SU-DHL-6 (cell line): Measurements from ENCODE around the gene EIF1AX.

Source experiments
- H2AFZ ChIP-seq: fragments of 200-600 bp; sonication (generic); 2 replicates; pipeline ENCODE4 v1.6.1; 2014; ENCODE audit warnings: low read depth, mild to moderate bottlenecking, moderate library complexity, mixed read lengths, antibody characterized with exemption, low read length; ENCODE audit not compliant: severe bottlenecking
- H3F3A ChIP-seq: fragments of 200-600 bp; shearing (Covaris generic); 2 replicates; pipeline ENCODE4 v1.6.0; 2016; ENCODE audit warnings: antibody characterized with exemption, mild to moderate bottlenecking; ENCODE audit not compliant: insufficient read depth
- H3K27ac ChIP-seq: fragments of 200-600 bp; sonication (generic); 2 replicates; pipeline ENCODE4 v1.5.1; 2016; ENCODE audit warnings: low read depth, mild to moderate bottlenecking, low read length, moderate library complexity, mixed read lengths
- H3K27me3 ChIP-seq: fragments of 200-600 bp; sonication (generic), shearing (Covaris generic); 2 replicates; pipeline ENCODE4 v1.6.0; 2014; ENCODE audit warnings: mild to moderate bottlenecking, low read length
- H3K36me3 ChIP-seq: fragments of 200-600 bp; sonication (generic); 2 replicates; pipeline ENCODE4 v1.6.1; 2014; ENCODE audit warnings: mild to moderate bottlenecking, low read length, mixed read lengths
- H3K4me2 ChIP-seq: fragments of 300-600, 200-600 bp; shearing (Covaris generic), sonication (generic); 2 replicates; pipeline ENCODE4 v1.6.0; 2014; ENCODE audit warnings: low read length, low read depth, mild to moderate bottlenecking; ENCODE audit not compliant: poor library complexity, severe bottlenecking
- H3K4me3 ChIP-seq: fragments of 200-600 bp; sonication (generic); 2 replicates; pipeline ENCODE4 v1.5.1; 2014; ENCODE audit warnings: antibody characterized with exemption, low read length, mild to moderate bottlenecking, mixed read lengths; ENCODE audit not compliant: insufficient read depth, poor library complexity, severe bottlenecking
- H3K79me2 ChIP-seq: fragments of 200-600 bp; sonication (generic); 2 replicates; pipeline ENCODE4 v1.6.1; 2014; ENCODE audit warnings: mild to moderate bottlenecking, low read length, moderate library complexity; ENCODE audit not compliant: insufficient read depth
- H3K9ac ChIP-seq: fragments of 200-600 bp; sonication (generic); 2 replicates; pipeline ENCODE4 v1.7.0; 2014; ENCODE audit warnings: mild to moderate bottlenecking, low read length
- H3K9me2 ChIP-seq: fragments of 200-600 bp; sonication (generic); replicated peaks from 2 replicates; pipeline ENCODE4 v1.6.1; 2014; ENCODE audit warnings: low read length; ENCODE audit not compliant: insufficient read depth
- H3K9me3 ChIP-seq: fragments of 200-600 bp; sonication (generic); 2 replicates; pipeline ENCODE4 v1.6.1; 2014; ENCODE audit warnings: low read length, mixed read lengths; ENCODE audit not compliant: insufficient read depth
- H4K20me1 ChIP-seq: fragments of 200-600 bp; sonication (generic); 2 replicates; pipeline ENCODE4 v1.6.1; 2014; ENCODE audit warnings: low read depth, mild to moderate bottlenecking, antibody characterized with exemption, low read length, moderate library complexity, mixed read lengths
- EZH2phosphoT487 ChIP-seq: fragments of 200-600 bp; sonication (generic), shearing (Covaris generic); conservative IDR thresholded peaks from 2 replicates; pipeline ENCODE4 v1.6.1; 2018; ENCODE audit warnings: mild to moderate bottlenecking, antibody characterized with exemption, low read length, moderate library complexity, mixed read lengths
- TF ChIP-seq, protein P1 (sequence below): fragments of 200-600 bp; sonication (generic); IDR thresholded peaks from one replicate; pipeline ENCODE4 v1.5.1; 2017; ENCODE audit warnings: antibody characterized with exemption, mild to moderate bottlenecking, low read length, moderate library complexity; ENCODE audit not compliant: insufficient read depth, poor library complexity, severe bottlenecking

Gene EIF1AX

GRCh38 chrX:20101934-20102581 lies 39.6 kb downstream of the EIF1AX start:
- Histone ChIP-seq H3K27ac (no peak overlapping the region), H3K4me3 (no peak overlapping the region), H3K36me3 (no peaks in the 10 kb centered on the region), H3K79me2 (no peaks in the 10 kb centered on the region), H4K20me1 (no peaks in the 10 kb centered on the region), H3K9me2 (no peaks in the 10 kb centered on the region), H3F3A (no peaks in the 10 kb centered on the region), H3K27me3 (no peaks in the 10 kb centered on the region), H2AFZ (no peak overlapping the region), H3K9ac (no peak overlapping the region), H3K9me3 (no peaks in the 10 kb centered on the region), H3K4me2 (no peak overlapping the region)
- TF ChIP-seq EZH2phosphoT487, result no peak
- TF ChIP-seq, protein P1, sequence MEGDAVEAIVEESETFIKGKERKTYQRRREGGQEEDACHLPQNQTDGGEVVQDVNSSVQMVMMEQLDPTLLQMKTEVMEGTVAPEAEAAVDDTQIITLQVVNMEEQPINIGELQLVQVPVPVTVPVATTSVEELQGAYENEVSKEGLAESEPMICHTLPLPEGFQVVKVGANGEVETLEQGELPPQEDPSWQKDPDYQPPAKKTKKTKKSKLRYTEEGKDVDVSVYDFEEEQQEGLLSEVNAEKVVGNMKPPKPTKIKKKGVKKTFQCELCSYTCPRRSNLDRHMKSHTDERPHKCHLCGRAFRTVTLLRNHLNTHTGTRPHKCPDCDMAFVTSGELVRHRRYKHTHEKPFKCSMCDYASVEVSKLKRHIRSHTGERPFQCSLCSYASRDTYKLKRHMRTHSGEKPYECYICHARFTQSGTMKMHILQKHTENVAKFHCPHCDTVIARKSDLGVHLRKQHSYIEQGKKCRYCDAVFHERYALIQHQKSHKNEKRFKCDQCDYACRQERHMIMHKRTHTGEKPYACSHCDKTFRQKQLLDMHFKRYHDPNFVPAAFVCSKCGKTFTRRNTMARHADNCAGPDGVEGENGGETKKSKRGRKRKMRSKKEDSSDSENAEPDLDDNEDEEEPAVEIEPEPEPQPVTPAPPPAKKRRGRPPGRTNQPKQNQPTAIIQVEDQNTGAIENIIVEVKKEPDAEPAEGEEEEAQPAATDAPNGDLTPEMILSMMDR, result no peak

DNA sequence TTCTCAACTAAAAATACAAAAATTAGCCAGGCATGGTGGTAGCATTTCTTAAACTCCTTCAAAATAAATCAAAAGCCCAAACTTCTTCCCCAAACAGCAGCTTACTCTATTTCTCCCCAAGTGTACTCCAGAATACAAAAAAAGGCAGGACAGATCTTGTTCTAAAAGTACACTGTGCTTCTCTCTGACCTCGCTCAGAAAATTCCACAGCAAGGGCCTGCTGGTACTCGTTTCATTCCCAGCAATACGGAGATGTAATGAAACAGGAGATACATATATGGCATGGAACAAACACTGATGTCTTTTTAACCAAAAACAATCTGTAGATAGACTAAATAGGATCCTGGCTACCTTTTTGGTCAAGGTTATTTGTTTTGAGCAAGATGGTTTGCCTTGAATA lies 50.1 kb downstream of the EIF1AX start:
- Histone ChIP-seq H3K27ac (no peak overlapping the region), H3K4me3 (no peak overlapping the region), H2AFZ (no peak overlapping the region), H3K36me3 (no peaks in the 10 kb centered on the region), H3F3A (no peaks in the 10 kb centered on the region), H4K20me1 (no peaks in the 10 kb centered on the region), H3K9me2 (no peaks in the 10 kb centered on the region), H3K4me2 (no peak overlapping the region), H3K9me3 (no peaks in the 10 kb centered on the region), H3K9ac (no peak overlapping the region), H3K79me2 (no peaks in the 10 kb centered on the region), H3K27me3 (no peaks in the 10 kb centered on the region)
- no peak for TF ChIP-seq EZH2phosphoT487
- TF ChIP-seq, protein P1, result no peak

DNA sequence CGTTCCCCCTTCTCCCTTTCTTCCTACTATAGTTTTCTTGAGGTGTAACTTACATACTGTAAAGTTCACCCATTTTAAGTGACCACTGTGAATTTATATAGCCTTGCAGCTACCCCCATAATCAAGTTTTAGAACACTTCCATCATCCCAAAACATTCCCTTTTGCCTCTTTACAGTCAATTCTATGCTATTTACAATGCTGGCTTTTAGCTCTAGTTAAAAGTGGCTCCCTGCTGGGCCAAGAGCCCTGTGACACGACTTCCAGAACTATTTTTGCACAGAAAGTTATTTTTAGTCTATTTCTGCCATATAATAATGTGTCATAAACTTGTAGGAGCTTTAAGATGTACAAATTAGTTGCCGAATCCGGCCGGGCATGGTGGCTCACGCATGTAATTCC lies 51.8 kb downstream of the EIF1AX start:
- Histone ChIP-seq H3K9me2 (no peaks in the 10 kb centered on the region), H3K9me3 (no peaks in the 10 kb centered on the region), H3K9ac (no peak overlapping the region), H3F3A (no peaks in the 10 kb centered on the region), H3K27ac (no peak overlapping the region), H3K27me3 (no peaks in the 10 kb centered on the region), H3K79me2 (no peaks in the 10 kb centered on the region), H3K4me3 (no peak overlapping the region), H3K4me2 (no peak overlapping the region), H4K20me1 (no peaks in the 10 kb centered on the region), H2AFZ (no peak overlapping the region), H3K36me3 (no peaks in the 10 kb centered on the region)
- no peak for TF ChIP-seq EZH2phosphoT487
- TF ChIP-seq, protein P1, result no peak
